Esophagus muscularis mucosa (tissue), 4 donors: Measurements from ENCODE around the gene IFT88. TPM values are rescaled to one million over a fixed set of nuclear protein-coding genes. Genes with fewer than 3 reads are reported as not detected.

Experiments
- DNase-seq: peaks from one replicate; pipeline ENCODE4 v3.0.0-alpha.2; 2017; ENCODE audit errors: extremely low spot score
- H3K27ac ChIP-seq, 4 donors: fragments of 200-600 bp; sonication (generic); replicated peaks in 1 of 4; 1 replicate in 3 of 4; 2 replicates in 1 of 4; pipeline ENCODE4 v1.5.1; 2016 to 2019; ENCODE audit warnings: mild to moderate bottlenecking in 1 of 4
- H3K27me3 ChIP-seq, 4 donors: fragments of 200-600 bp; sonication (generic); one replicate each; pipeline versions ENCODE4 v1.5.1 to v1.6.0; 2016 to 2019
- H3K36me3 ChIP-seq, 4 donors: fragments of 200-600 bp; sonication (generic); one replicate each; pipeline ENCODE4 v1.5.1; 2016 to 2019
- H3K4me1 ChIP-seq, 4 donors: fragments of 200-600 bp; sonication (generic); one replicate each; pipeline ENCODE4 v1.5.1; 2016 to 2019
- H3K4me3 ChIP-seq, 4 donors: fragments of 200-600 bp; sonication (generic); 1 replicate in 2 of 4; 2 replicates in 2 of 4; pipeline ENCODE4 v1.5.1; 2016 to 2019; ENCODE audit warnings: mild to moderate bottlenecking in 4 of 4, moderate library complexity in 1 of 4
- H3K9me3 ChIP-seq, 4 donors: fragments of 200-600 bp; sonication (generic); 1 replicate in 3 of 4; 2 replicates in 1 of 4; pipeline ENCODE4 v1.5.1; 2016 to 2019
- EP300 ChIP-seq: sonication (generic); formaldehyde crosslinking; IDR thresholded peaks from one replicate; pipeline ENCODE4 v1.6.1; 2017; ENCODE audit warnings: antibody characterized with exemption
- POLR2A ChIP-seq: fragments of 450-650 bp; IDR thresholded peaks from one replicate; pipeline ENCODE4 v1.6.1; 2017; ENCODE audit warnings: antibody characterized with exemption, moderate library complexity, mild to moderate bottlenecking, low read depth
- POLR2AphosphoS5 ChIP-seq, 2 donors: sonication (generic); formaldehyde crosslinking; IDR thresholded peaks; one replicate each; pipeline ENCODE4 v1.6.1; 2017; ENCODE audit warnings: antibody characterized with exemption in 2 of 2
- WGBS: methylation state at CpG from one replicate; pipeline ENCODE4 v1.1.5; 2018; 5-methylcytosine and 5-hydroxymethylcytosine counted together
- intact Hi-C: fragments of 100-400 bp; cut with DNase I; formaldehyde crosslinking; loops from one replicate; pipeline ENCODE4 v1.15.1; 2023
- total RNA-seq, 4 donors: library from RNA; depleted of rRNA; stranded (reverse); fragments of >200 nt; gene quantifications; one replicate each; pipeline versions ENCODE4 v1.1.0 to v1.2.1, GENCODE V29; 2016
- TF ChIP-seq, protein P1 (sequence below), 3 experiments: fragments of 200-600 bp in 2 of 3; fragments of 450-650 bp in 1 of 3; sonication (generic) in 2 of 3; IDR thresholded peaks; one replicate each; pipeline ENCODE4 v1.5.1; 2017 to 2019; ENCODE audit warnings: antibody characterized with exemption in 3 of 3, mild to moderate bottlenecking in 2 of 3, moderate library complexity in 1 of 3

IFT88 gene
- total RNA-seq, 4 donors from 2014 or later, result 10.4 to 13.7 (median 11.5) TPM

DNA sequence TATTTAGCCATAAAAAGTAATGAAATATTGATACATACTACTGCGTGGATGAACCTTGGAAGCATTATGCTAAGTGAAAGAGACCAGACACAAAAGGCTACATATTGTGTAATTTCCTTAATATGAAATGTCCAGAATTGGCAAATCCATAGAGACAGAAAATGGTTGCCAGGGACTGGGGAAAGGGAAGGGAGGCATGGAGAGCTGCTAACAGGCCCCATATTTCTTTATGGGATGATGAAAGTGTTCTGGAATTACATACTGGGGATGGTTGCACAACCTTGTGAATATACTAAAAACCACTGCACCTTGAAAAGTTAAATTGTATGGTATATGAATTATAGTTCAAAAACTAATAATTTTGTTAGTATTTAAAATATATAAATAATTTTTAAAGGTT, 3.6 kb downstream of the IFT88 start:
- intact Hi-C loops, result no loop called here
- no peak for DNase-seq
- Histone ChIP-seq H3K27me3 (no peaks in the 10 kb centered on the region), H3K4me3 (no peak overlapping the region), H3K27ac (no peak overlapping the region), H3K9me3 (no peaks in the 10 kb centered on the region), H3K36me3 (peaks cover 0 to 6% (median 0%) of the 10 kb centered on the region in 4 donors), H3K4me1 (peaks cover 10 to 18% (median 14%) of the 10 kb centered on the region in 4 donors)
- TF ChIP-seq, protein P1, sequence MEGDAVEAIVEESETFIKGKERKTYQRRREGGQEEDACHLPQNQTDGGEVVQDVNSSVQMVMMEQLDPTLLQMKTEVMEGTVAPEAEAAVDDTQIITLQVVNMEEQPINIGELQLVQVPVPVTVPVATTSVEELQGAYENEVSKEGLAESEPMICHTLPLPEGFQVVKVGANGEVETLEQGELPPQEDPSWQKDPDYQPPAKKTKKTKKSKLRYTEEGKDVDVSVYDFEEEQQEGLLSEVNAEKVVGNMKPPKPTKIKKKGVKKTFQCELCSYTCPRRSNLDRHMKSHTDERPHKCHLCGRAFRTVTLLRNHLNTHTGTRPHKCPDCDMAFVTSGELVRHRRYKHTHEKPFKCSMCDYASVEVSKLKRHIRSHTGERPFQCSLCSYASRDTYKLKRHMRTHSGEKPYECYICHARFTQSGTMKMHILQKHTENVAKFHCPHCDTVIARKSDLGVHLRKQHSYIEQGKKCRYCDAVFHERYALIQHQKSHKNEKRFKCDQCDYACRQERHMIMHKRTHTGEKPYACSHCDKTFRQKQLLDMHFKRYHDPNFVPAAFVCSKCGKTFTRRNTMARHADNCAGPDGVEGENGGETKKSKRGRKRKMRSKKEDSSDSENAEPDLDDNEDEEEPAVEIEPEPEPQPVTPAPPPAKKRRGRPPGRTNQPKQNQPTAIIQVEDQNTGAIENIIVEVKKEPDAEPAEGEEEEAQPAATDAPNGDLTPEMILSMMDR (IDR thresholded peaks at IDR 0.05), result no peak
- no peak for TF ChIP-seq EP300
- no peak for TF ChIP-seq POLR2A
- TF ChIP-seq POLR2AphosphoS5 (IDR thresholded peaks at IDR 0.05), result no peak
- WGBS, result 94% methylated on average over 1 of the region's 1 CpG

DNA sequence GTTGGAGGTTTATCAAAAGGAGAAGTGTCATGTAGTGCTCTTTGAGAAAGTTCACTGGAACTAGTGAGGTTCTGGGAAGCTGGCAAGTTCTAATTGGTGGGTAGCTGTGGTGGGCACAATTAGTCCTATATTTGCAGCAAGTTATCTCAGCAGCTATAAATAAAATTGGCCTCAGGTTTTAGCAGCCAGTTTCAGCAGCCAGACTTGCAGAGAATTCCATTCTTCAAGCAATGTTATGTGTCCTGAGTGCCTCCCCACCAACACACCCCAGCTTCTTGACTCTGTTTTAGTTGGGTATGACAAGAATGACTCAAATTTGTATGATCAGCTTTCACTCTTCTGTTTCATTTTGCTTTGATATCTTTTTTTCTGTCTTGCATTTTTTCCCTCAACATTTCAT, 4.7 kb downstream of the IFT88 start:
- no peak for DNase-seq
- peaks cover 5 to 10% (median 9%) of the 10 kb centered on the region in 4 donors for H3K4me1 ChIP-seq
- H3K4me3 ChIP-seq, result no peak overlapping the region
- TF ChIP-seq POLR2AphosphoS5 (IDR thresholded peaks at IDR 0.05), result no peak
- TF ChIP-seq, protein P1 (IDR thresholded peaks at IDR 0.05), result no peak
- TF ChIP-seq POLR2A, result no peak
- no peak for TF ChIP-seq EP300
- peaks cover 0 to 12% (median 0%) of the 10 kb centered on the region in 4 donors for H3K36me3 ChIP-seq
- no peak overlapping the region for H3K27ac ChIP-seq
- no peaks in the 10 kb centered on the region for H3K9me3 ChIP-seq
- intact Hi-C loops, result no loop called here
- no peaks in the 10 kb centered on the region for H3K27me3 ChIP-seq

DNA sequence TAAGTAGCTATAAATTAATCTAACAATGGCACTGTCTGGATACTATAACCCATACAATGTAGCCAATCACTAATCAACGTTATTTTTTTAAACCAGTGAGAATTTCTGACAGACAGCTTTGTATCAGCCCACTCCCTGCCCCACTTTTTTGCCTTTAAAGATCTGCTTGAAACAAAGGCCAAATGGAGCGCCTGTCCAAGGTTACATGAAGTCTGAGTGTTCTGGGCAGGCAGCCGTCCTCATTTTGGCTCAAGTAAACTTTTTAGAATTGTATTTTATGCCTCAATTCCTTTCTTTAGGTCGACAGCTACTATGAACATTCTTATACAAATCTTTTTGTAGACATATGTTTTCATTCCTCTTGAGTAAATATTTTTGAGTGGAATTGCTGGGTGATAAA, 6.2 kb downstream of the IFT88 start:
- no peak for DNase-seq
- WGBS, result 70% methylated on average over 4 of the region's 4 CpGs
- TF ChIP-seq EP300 (no peak), POLR2AphosphoS5 (IDR thresholded peaks at IDR 0.05) (no peak), POLR2A (no peak)
- TF ChIP-seq, protein P1 (IDR thresholded peaks at IDR 0.05), result no peak

DNA sequence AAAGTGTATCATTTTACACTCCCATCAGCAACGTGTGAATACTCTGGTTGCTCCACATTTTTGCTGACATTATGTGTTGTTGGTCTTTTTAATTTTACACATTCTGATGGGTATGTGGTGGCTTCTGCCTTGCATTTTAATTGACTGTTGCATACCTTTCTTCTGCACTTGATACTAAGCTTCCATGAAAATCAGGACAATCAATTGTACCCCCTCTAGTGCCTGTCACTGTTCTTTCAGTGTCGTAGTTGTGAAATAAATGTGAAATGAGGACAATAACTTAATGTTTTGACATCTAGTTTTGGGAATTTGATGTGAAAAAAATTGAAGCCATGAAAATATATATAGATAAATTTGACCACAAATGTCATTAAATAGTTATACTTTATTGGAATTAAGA, 6.7 kb downstream of the IFT88 start:
- DNase-seq, result no peak
- 76% methylated on average over 2 of the region's 2 CpGs for WGBS
- Histone ChIP-seq H3K9me3 (peaks cover 0 to 4% (median 0%) of the 10 kb centered on the region in 4 donors), H3K27me3 (no peaks in the 10 kb centered on the region), H3K27ac (no peak overlapping the region), H3K4me1 (no peaks in the 10 kb centered on the region), H3K4me3 (no peak overlapping the region), H3K36me3 (peaks cover 0 to 17% (median 0%) of the 10 kb centered on the region in 4 donors)
- TF ChIP-seq, protein P1 (IDR thresholded peaks at IDR 0.05), result no peak
- TF ChIP-seq POLR2A (no peak), POLR2AphosphoS5 (IDR thresholded peaks at IDR 0.05) (no peak), EP300 (no peak)
- intact Hi-C loops, result no loop called here

More for the DNA sequence above, 6.2 kb downstream of the IFT88 start:
- Histone ChIP-seq H3K9me3 (peaks cover 0 to 4% (median 0%) of the 10 kb centered on the region in 4 donors), H3K27ac (no peak overlapping the region), H3K36me3 (peaks cover 0 to 13% (median 0%) of the 10 kb centered on the region in 4 donors), H3K4me3 (no peak overlapping the region), H3K4me1 (peaks cover under 1 to 4% (median 3%) of the 10 kb centered on the region in 4 donors), H3K27me3 (no peaks in the 10 kb centered on the region)
- intact Hi-C loops, result no loop called here

DNA sequence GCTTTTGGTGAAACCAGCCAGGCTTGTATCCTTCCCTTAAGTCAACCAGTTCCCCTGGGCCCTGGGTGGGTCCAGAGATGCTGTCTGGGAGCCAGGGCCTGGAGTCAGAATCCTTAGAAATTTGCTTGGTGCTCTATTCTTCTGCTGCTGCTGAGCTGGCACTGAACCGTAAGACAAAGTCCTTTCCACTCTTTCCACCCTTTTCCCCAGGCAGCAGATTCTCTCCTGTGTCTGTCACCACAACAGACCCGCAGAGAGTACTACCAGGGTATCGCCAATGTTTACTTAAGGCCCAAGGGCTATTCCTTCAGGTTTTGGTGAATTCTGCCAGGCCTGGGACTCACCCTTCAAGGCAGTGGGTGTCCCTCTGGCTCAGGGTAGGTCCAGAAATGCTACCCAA, 12.2 kb downstream of the IFT88 start:
- intact Hi-C loops, result no loop called here
- H3K36me3 ChIP-seq, result peaks cover 7 to 40% (median 19%) of the 10 kb centered on the region in 4 donors
- no peak overlapping the region for H3K4me3 ChIP-seq
- WGBS, result 74% methylated on average over 3 of the region's 3 CpGs
- no peak for DNase-seq
- peaks cover 0 to 5% (median 2%) of the 10 kb centered on the region in 4 donors for H3K9me3 ChIP-seq
- H3K4me1 ChIP-seq, result no peaks in the 10 kb centered on the region
- no peaks in the 10 kb centered on the region for H3K27me3 ChIP-seq
- TF ChIP-seq POLR2A (no peak), POLR2AphosphoS5 (IDR thresholded peaks at IDR 0.05) (no peak), EP300 (no peak)
- TF ChIP-seq, protein P1 (IDR thresholded peaks at IDR 0.05), result no peak
- no peak overlapping the region for H3K27ac ChIP-seq
